Liver (tissue), 9 donors: ENCODE results near the gene SLC16A14. TPM values are rescaled to one million over a fixed set of nuclear protein-coding genes. Genes with fewer than 3 reads are reported as not detected.

Source experiments
- DNase-seq: peaks from one replicate; pipeline ENCODE4 v3.0.0-alpha.2; 2017; ENCODE audit warnings: low spot score
- H3K27ac ChIP-seq, 2 donors: one replicate each; pipeline ENCODE4 v1.7.0; 2013; ENCODE audit warnings: inconsistent platforms in 2 of 2, low read length in 2 of 2, control low read depth in 1 of 2, low read depth in 1 of 2, mild to moderate bottlenecking in 1 of 2
- H3K27me3 ChIP-seq, 4 donors: one replicate each; pipeline versions ENCODE4 v1.6.1 to v1.7.0; 2013; ENCODE audit warnings: low read length in 3 of 4, inconsistent platforms in 1 of 4, mild to moderate bottlenecking in 1 of 4, moderate library complexity in 1 of 4; ENCODE audit not compliant: control insufficient read depth in 4 of 4, insufficient read depth in 4 of 4
- H3K36me3 ChIP-seq, 4 donors: one replicate each; pipeline versions ENCODE4 v1.6.1 to v1.7.0; 2013; ENCODE audit warnings: low read length in 3 of 4, mild to moderate bottlenecking in 3 of 4, low read depth in 1 of 4, moderate library complexity in 1 of 4; ENCODE audit not compliant: control insufficient read depth in 4 of 4, insufficient read depth in 3 of 4
- H3K4me1 ChIP-seq, 4 donors: one replicate each; pipeline versions ENCODE4 v1.6.1 to v1.7.0; 2013; ENCODE audit warnings: low read length in 3 of 4, mild to moderate bottlenecking in 3 of 4, moderate library complexity in 1 of 4; ENCODE audit not compliant: control insufficient read depth in 4 of 4, insufficient read depth in 4 of 4
- H3K4me3 ChIP-seq, 3 donors: one replicate each; pipeline versions ENCODE4 v1.6.1 to v1.7.0; 2013; ENCODE audit warnings: low read length in 3 of 3, control low read depth in 1 of 3, low read depth in 1 of 3, mild to moderate bottlenecking in 1 of 3
- H3K9ac ChIP-seq, 2 donors: one replicate each; pipeline ENCODE4 v1.7.0; 2013; ENCODE audit warnings: low read length in 2 of 2, mild to moderate bottlenecking in 2 of 2, moderate library complexity in 2 of 2, control low read depth in 1 of 2, low read depth in 1 of 2
- H3K9me3 ChIP-seq, 4 donors: one replicate each; pipeline versions ENCODE4 v1.6.1 to v1.7.0; 2013; ENCODE audit warnings: low read length in 3 of 4; ENCODE audit not compliant: control insufficient read depth in 4 of 4
- ATF3 ChIP-seq: IDR thresholded peaks from 2 replicates; pipeline ENCODE4 v1.6.1; 2016; ENCODE audit warnings: antibody characterized with exemption
- FOXA1 ChIP-seq: IDR thresholded peaks from 2 replicates; pipeline ENCODE4 v1.6.1; 2016; ENCODE audit warnings: antibody characterized with exemption
- FOXA2 ChIP-seq: IDR thresholded peaks from 2 replicates; pipeline ENCODE4 v1.6.1; 2016; ENCODE audit warnings: antibody characterized with exemption
- HNF4A ChIP-seq, 2 donors: conservative IDR thresholded peaks; 2 replicates each; pipeline ENCODE4 v1.6.1; 2016; ENCODE audit warnings: antibody characterized with exemption in 2 of 2, mild to moderate bottlenecking in 2 of 2
- HNF4G ChIP-seq: IDR thresholded peaks from 2 replicates; pipeline ENCODE4 v1.6.1; 2016; ENCODE audit warnings: antibody characterized with exemption
- JUND ChIP-seq, 2 donors: IDR thresholded peaks; 2 replicates each; pipeline ENCODE4 v1.6.1; 2016; ENCODE audit warnings: antibody characterized with exemption in 2 of 2
- MAX ChIP-seq: IDR thresholded peaks from 2 replicates; pipeline ENCODE4 v1.6.1; 2016; ENCODE audit warnings: antibody characterized with exemption
- NR2F2 ChIP-seq: IDR thresholded peaks from 2 replicates; pipeline ENCODE4 v1.6.1; 2016; ENCODE audit warnings: antibody characterized with exemption
- RAD21 ChIP-seq, 2 donors: IDR thresholded peaks; 2 replicates each; pipeline ENCODE4 v1.6.1; 2016; ENCODE audit warnings: antibody characterized with exemption in 2 of 2, mild to moderate bottlenecking in 2 of 2
- REST ChIP-seq: IDR thresholded peaks from 2 replicates; pipeline ENCODE4 v1.6.1; 2016; ENCODE audit warnings: antibody characterized with exemption, mild to moderate bottlenecking
- RXRA ChIP-seq, 2 donors: IDR thresholded peaks; 2 replicates each; pipeline ENCODE4 v1.6.1; 2017 to 2018; ENCODE audit warnings: antibody characterized with exemption in 2 of 2, mild to moderate bottlenecking in 1 of 2
- SP1 ChIP-seq: IDR thresholded peaks from 2 replicates; pipeline ENCODE4 v1.6.1; 2018; ENCODE audit warnings: antibody characterized with exemption, mild to moderate bottlenecking
- TAF1 ChIP-seq: conservative IDR thresholded peaks from 2 replicates; pipeline ENCODE4 v1.6.1; 2016; ENCODE audit warnings: antibody characterized with exemption, mild to moderate bottlenecking
- YY1 ChIP-seq: IDR thresholded peaks from 2 replicates; pipeline ENCODE4 v1.6.1; 2016; ENCODE audit warnings: antibody characterized with exemption, mild to moderate bottlenecking
- ZBTB33 ChIP-seq: IDR thresholded peaks from 2 replicates; pipeline ENCODE4 v1.6.1; 2016; ENCODE audit warnings: antibody characterized with exemption
- WGBS: extraction: QIAGEN DNeasy Blood & Tissue Kit; methylation state at CpG from one replicate; pipeline ENCODE4 v1.1.7; 2013; 5-methylcytosine and 5-hydroxymethylcytosine counted together
- polyA plus RNA-seq, 2 donors: library from polyadenylated mRNA; stranded (reverse) in 1 of 2; unstranded in 1 of 2; fragments of 200-250 nt in 1 of 2; fragments of >200 nt in 1 of 2; fragmentation: Nextera tagmentation in 1 of 2; extraction: Ambion mirVana in 1 of 2; gene quantifications; one replicate each; pipeline versions ENCODE4 v1.2.1 to v1.2.3, GENCODE V29; 2013 to 2015
- total RNA-seq, 2 donors: library from RNA; depleted of rRNA; stranded (reverse); fragments of >200 nt; gene quantifications; one replicate each; pipeline ENCODE4 v1.2.3, GENCODE V29; 2014
- TF ChIP-seq, protein P1 (sequence below): fragments of 150-350 bp; IDR thresholded peaks from 2 replicates; pipeline ENCODE4 v1.5.1; 2017; ENCODE audit warnings: improper control_type of control experiment, low read depth, low read length; ENCODE audit not compliant: missing input control
- donor health status: healthy.
- donor health status: healthy.
- donor health status: healthy.
- donor health status: healthy.
- donor health status: healthy.

SLC16A14 gene
- total and polyA plus RNA-seq, 4 donors, result 0.28 to 3.7 (median 1.1) TPM

GRCh38 chr2:230011617-230012016 lies 57.1 kb downstream of the SLC16A14 start:
- TF ChIP-seq FOXA2, result no peak
- no peak for TF ChIP-seq REST
- no peak for TF ChIP-seq RAD21 (IDR thresholded peaks at IDR 0.05)
- no peak for TF ChIP-seq FOXA1
- no peak for TF ChIP-seq NR2F2
- no peak for TF ChIP-seq TAF1
- no peak for TF ChIP-seq JUND (IDR thresholded peaks at IDR 0.05)
- TF ChIP-seq, protein P1, sequence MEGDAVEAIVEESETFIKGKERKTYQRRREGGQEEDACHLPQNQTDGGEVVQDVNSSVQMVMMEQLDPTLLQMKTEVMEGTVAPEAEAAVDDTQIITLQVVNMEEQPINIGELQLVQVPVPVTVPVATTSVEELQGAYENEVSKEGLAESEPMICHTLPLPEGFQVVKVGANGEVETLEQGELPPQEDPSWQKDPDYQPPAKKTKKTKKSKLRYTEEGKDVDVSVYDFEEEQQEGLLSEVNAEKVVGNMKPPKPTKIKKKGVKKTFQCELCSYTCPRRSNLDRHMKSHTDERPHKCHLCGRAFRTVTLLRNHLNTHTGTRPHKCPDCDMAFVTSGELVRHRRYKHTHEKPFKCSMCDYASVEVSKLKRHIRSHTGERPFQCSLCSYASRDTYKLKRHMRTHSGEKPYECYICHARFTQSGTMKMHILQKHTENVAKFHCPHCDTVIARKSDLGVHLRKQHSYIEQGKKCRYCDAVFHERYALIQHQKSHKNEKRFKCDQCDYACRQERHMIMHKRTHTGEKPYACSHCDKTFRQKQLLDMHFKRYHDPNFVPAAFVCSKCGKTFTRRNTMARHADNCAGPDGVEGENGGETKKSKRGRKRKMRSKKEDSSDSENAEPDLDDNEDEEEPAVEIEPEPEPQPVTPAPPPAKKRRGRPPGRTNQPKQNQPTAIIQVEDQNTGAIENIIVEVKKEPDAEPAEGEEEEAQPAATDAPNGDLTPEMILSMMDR, result no peak
- no peak for TF ChIP-seq MAX
- TF ChIP-seq ATF3, result no peak
- no peak for TF ChIP-seq SP1
- no peak for TF ChIP-seq HNF4A (conservative IDR thresholded peaks at IDR 0.05)
- TF ChIP-seq RXRA (IDR thresholded peaks at IDR 0.05), result no peak
- TF ChIP-seq YY1, result no peak
- no peak for TF ChIP-seq HNF4G
- Histone ChIP-seq H3K9ac (no peak overlapping the region), H3K9me3 (no peaks in the 10 kb centered on the region), H3K27me3 (no peaks in the 10 kb centered on the region), H3K4me1 (no peaks in the 10 kb centered on the region), H3K36me3 (no peaks in the 10 kb centered on the region), H3K4me3 (no peak overlapping the region), H3K27ac (no peak overlapping the region)
- WGBS, result 95% methylated on average over 1 of the region's 1 CpG
- DNase-seq, result no peak

DNA sequence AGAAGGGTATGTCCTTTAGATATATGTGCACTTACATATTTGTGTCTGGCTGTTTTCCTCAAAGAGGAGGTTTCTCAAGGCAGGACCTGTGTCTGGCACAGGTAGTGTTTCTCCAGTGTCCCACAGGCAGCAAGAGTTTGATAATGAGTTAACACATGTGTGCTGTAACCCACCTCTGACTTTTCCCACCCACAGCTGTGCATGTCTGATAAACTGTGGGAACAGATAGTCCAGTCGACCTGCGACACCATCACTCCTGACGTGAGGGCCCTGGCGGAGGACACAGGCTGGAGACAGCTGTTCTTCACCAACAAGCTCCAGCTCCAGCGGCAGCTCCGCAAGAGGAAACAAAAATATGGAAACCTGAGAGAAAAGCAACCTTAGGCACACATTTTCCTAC lies 58.2 kb downstream of the SLC16A14 start:
- no peaks in the 10 kb centered on the region for H3K4me1 ChIP-seq
- H3K9me3 ChIP-seq, result no peaks in the 10 kb centered on the region
- no peak for DNase-seq
- TF ChIP-seq RAD21 (IDR thresholded peaks at IDR 0.05), result no peak
- TF ChIP-seq REST, result no peak
- TF ChIP-seq RXRA (IDR thresholded peaks at IDR 0.05), result no peak
- TF ChIP-seq ZBTB33, result no peak
- TF ChIP-seq HNF4G, result no peak
- TF ChIP-seq YY1, result no peak
- TF ChIP-seq NR2F2, result no peak
- TF ChIP-seq TAF1, result no peak
- TF ChIP-seq MAX, result no peak
- TF ChIP-seq SP1, result no peak
- H3K4me3 ChIP-seq, result no peak overlapping the region
- H3K27me3 ChIP-seq, result no peaks in the 10 kb centered on the region
- no peaks in the 10 kb centered on the region for H3K36me3 ChIP-seq
- 94% methylated on average over 6 of the region's 6 CpGs for WGBS
- no peak overlapping the region for H3K9ac ChIP-seq
- no peak overlapping the region for H3K27ac ChIP-seq
